Endothelial cell of umbilical vein (primary cell): ENCODE data around the gene ZBTB20. TPM values are rescaled to one million over a fixed set of nuclear protein-coding genes. Genes with fewer than 3 reads are reported as not detected.

ENCODE experiments used
- BruUV-seq: library from RNA; stranded (reverse); fragments of 400-500 nt; replicated peaks from 2 replicates; lab custom pipeline; 2021; lab: Mats Ljungman, UMichigan
- CTCF ChIA-PET: fragments of 300-600, 350-600 bp; sonication (Branson Sonifier 250); formaldehyde crosslinking; loops from one replicate; lab custom pipeline; 2021; ENCODE audit warnings: antibody characterized with exemption, inconsistent platforms; lab: Charles Lee
- POLR2A ChIA-PET: fragments of 300-600, 350-600 bp; sonication (Branson Sonifier 250); formaldehyde crosslinking; loops from one replicate; lab custom pipeline; 2021; ENCODE audit warnings: antibody characterized with exemption, inconsistent platforms; lab: Charles Lee
- DNase-seq: peaks from one replicate; pipeline ENCODE4 v3.0.0-alpha.2; 2011; ENCODE audit warnings: low read depth, low spot score
- FAIRE-seq: peaks from 2 replicates; lab custom pipeline; 2011; peaks lifted over from hg19 to GRCh38; lab: Jason Lieb, UNC
- H2AFZ ChIP-seq: 2 replicates; pipeline ENCODE4 v1.6.0; 2012; ENCODE audit warnings: low read depth, low read length, control low read depth, inconsistent platforms
- H3K27ac ChIP-seq: 2 replicates; pipeline ENCODE4 v1.5.1; 2011; ENCODE audit warnings: low read depth, mild to moderate bottlenecking, control low read depth, low read length, moderate library complexity; ENCODE audit not compliant: insufficient read depth
- H3K27me3 ChIP-seq, 2 experiments: 2 replicates each; pipeline versions ENCODE4 v1.6.0 to v1.6.1; 2011; ENCODE audit warnings: low read length in 2 of 2, mixed read lengths in 1 of 2; ENCODE audit not compliant: control insufficient read depth in 2 of 2, insufficient read depth in 2 of 2
- H3K36me3 ChIP-seq, 2 experiments: 2 replicates in 1 of 2; 3 replicates in 1 of 2; pipeline ENCODE4 v1.5.1; 2011; ENCODE audit warnings: low read length in 2 of 2, mild to moderate bottlenecking in 1 of 2, moderate library complexity in 1 of 2; ENCODE audit not compliant: control insufficient read depth in 2 of 2, insufficient read depth in 2 of 2; ENCODE audit errors: extremely low read depth in 1 of 2
- H3K4me1 ChIP-seq: 3 replicates; pipeline ENCODE4 v1.5.1; 2011; ENCODE audit warnings: mild to moderate bottlenecking, low read length; ENCODE audit not compliant: control insufficient read depth, insufficient read depth; ENCODE audit errors: extremely low read depth
- H3K4me2 ChIP-seq: 2 replicates; pipeline ENCODE4 v1.6.1; 2011; ENCODE audit warnings: low read length, control low read depth, mixed read lengths; ENCODE audit not compliant: insufficient read depth
- H3K4me3 ChIP-seq, 3 experiments: fragments of 200-600 bp in 1 of 3; sonication (generic), shearing (Covaris generic) in 1 of 3; replicated peaks in 1 of 3; 2 replicates each; pipeline ENCODE4 v1.5.1; 2011 to 2016; ENCODE audit warnings: control low read depth in 3 of 3, low read length in 3 of 3, mild to moderate bottlenecking in 2 of 3, inconsistent platforms in 1 of 3, low read depth in 1 of 3, moderate library complexity in 1 of 3; ENCODE audit not compliant: insufficient read depth in 1 of 3
- H3K79me2 ChIP-seq: 2 replicates; pipeline ENCODE4 v1.6.0; 2012; ENCODE audit warnings: low read length, inconsistent platforms; ENCODE audit not compliant: control insufficient read depth, insufficient read depth
- H3K9ac ChIP-seq: replicated peaks from 2 replicates; pipeline ENCODE3; 2011; ENCODE audit warnings: low read length, control low read depth; ENCODE audit not compliant: insufficient read depth; ENCODE audit errors: extremely low read depth
- H3K9me1 ChIP-seq: replicated peaks from 3 replicates; pipeline ENCODE4 v1.6.0; 2011; ENCODE audit warnings: mild to moderate bottlenecking, low read length; ENCODE audit not compliant: control insufficient read depth, insufficient read depth; ENCODE audit errors: extremely low read depth
- H3K9me3 ChIP-seq: replicated peaks from 2 replicates; pipeline ENCODE4 v1.5.1; 2012; ENCODE audit warnings: low read length, inconsistent platforms; ENCODE audit not compliant: control insufficient read depth, insufficient read depth
- H4K20me1 ChIP-seq: replicated peaks from 2 replicates; pipeline ENCODE3; 2011; ENCODE audit warnings: mild to moderate bottlenecking, low read length; ENCODE audit not compliant: control insufficient read depth, insufficient read depth; ENCODE audit errors: extremely low read depth
- CTCF ChIP-seq, 2 donors: IDR thresholded peaks; 1 replicate in 1 of 2; 2 replicates in 1 of 2; pipeline ENCODE4 v1.5.1; 2011; ENCODE audit warnings: low read length in 2 of 2, mild to moderate bottlenecking in 2 of 2, moderate library complexity in 2 of 2, control low read depth in 1 of 2, inconsistent platforms in 1 of 2, low read depth in 1 of 2; ENCODE audit not compliant: insufficient read depth in 1 of 2; ENCODE audit errors: extremely low read depth in 1 of 2
- EZH2 ChIP-seq: IDR thresholded peaks from 2 replicates; pipeline ENCODE4 v1.6.1; 2012; ENCODE audit warnings: borderline replicate concordance, low read depth, mild to moderate bottlenecking, moderate library complexity, low read length, inconsistent platforms; ENCODE audit not compliant: severe bottlenecking
- FOS ChIP-seq: IDR thresholded peaks from 2 replicates; pipeline ENCODE4 v1.6.1; 2011; ENCODE audit warnings: mild to moderate bottlenecking, low read length, moderate library complexity, borderline replicate concordance; ENCODE audit not compliant: insufficient read depth
- GATA2 ChIP-seq: IDR thresholded peaks from 2 replicates; pipeline ENCODE4 v1.7.0; 2011; ENCODE audit warnings: low read depth, mild to moderate bottlenecking, moderate library complexity, mixed read lengths, low read length; ENCODE audit not compliant: insufficient read length, insufficient read depth
- JUN ChIP-seq: IDR thresholded peaks from 2 replicates; pipeline ENCODE4 v1.6.1; 2011; ENCODE audit warnings: borderline replicate concordance, low read depth; ENCODE audit not compliant: insufficient read length, insufficient read depth
- MAX ChIP-seq: IDR thresholded peaks from 2 replicates; pipeline ENCODE4 v1.6.1; 2011; ENCODE audit not compliant: insufficient read depth, insufficient read length
- MYC ChIP-seq: IDR thresholded peaks from one replicate; pipeline ENCODE4 v1.6.1; 2011; ENCODE audit warnings: mild to moderate bottlenecking, low read depth, low read length
- POLR2A ChIP-seq: IDR thresholded peaks from 2 replicates; pipeline ENCODE4 v1.6.1; 2012; ENCODE audit warnings: low read depth, mild to moderate bottlenecking, control low read depth, low read length
- POLR2AphosphoS5 ChIP-seq: IDR thresholded peaks from 2 replicates; pipeline ENCODE4 v1.6.1; 2012; ENCODE audit warnings: low read depth, mild to moderate bottlenecking, control low read depth, low read length, moderate library complexity; ENCODE audit not compliant: insufficient read depth
- dilution Hi-C: fragments of 300-500 bp; cut with MboI; formaldehyde crosslinking; loops from one replicate; pipeline ENCODE4 v1.15.0; 2019; ENCODE audit warnings: low sequenced_read_pairs; ENCODE audit not compliant: extremely low pct_ligation_motif_present
- intact Hi-C: fragments of 100-400 bp; cut with micrococcal nuclease; formaldehyde crosslinking; loops from one replicate; pipeline ENCODE4 v1.10.0; 2022
- polyA plus RNA-seq, 4 experiments: library from polyadenylated mRNA; depleted of rRNA in 3 of 4; stranded (reverse) in 3 of 4; unstranded in 1 of 4; fragments of >200 nt; gene quantifications; 2 replicates each; pipeline versions ENCODE4 v1.2.1 to v1.2.3, GENCODE V29; 2011 to 2012; ENCODE audit warnings: missing spikeins in 1 of 4
- total RNA-seq: library from RNA; stranded (reverse); gene quantifications from 2 replicates; pipeline ENCODE4 v1.2.3, GENCODE V29; 2021

Gene ZBTB20
- total and polyA plus RNA-seq, 2 donors (not counting 3 experiments of a cell fraction or from before 2014, with no cell fraction given): 2.1 to 20.5 TPM

GRCh38 chr3:114668099-114668498 is 479.0 kb downstream of the ZBTB20 start:
- Histone ChIP-seq H3K9ac (no peak overlapping the region), H2AFZ (no peak overlapping the region)
- dilution Hi-C loops: no loop called here

More at GRCh38 chr3:114668099-114668498, 479.0 kb downstream of the ZBTB20 start:
- no peaks in the 10 kb centered on the region for H3K9me3 ChIP-seq
- no peak for DNase-seq
- H3K27ac ChIP-seq: no peak overlapping the region
- no TSS peak for BruUV-seq
- ChIA-PET POLR2A (no interaction called here), CTCF (no interaction called here)
- H3K36me3 ChIP-seq: no peaks in the 10 kb centered on the region
- no peaks in the 10 kb centered on the region for H3K27me3 ChIP-seq
- no peak for FAIRE-seq
- intact Hi-C loops: no loop called here
- no peak overlapping the region for H3K4me3 ChIP-seq
- no peak for TF ChIP-seq GATA2
- TF ChIP-seq CTCF (IDR thresholded peaks at IDR 0.05; ENCODE audit: extremely low read depth in 1 of 2, insufficient read depth in 1 of 2, low read depth in 1 of 2, low read length in 2 of 2): no peak
- no peak for TF ChIP-seq MYC
- no peak for TF ChIP-seq FOS
- no peak for TF ChIP-seq POLR2A
- no peak for TF ChIP-seq MAX
- TF ChIP-seq EZH2: no peak
- no peak for TF ChIP-seq JUN
- TF ChIP-seq POLR2AphosphoS5: no peak
- no peak overlapping the region for H3K4me2 ChIP-seq
- H3K4me1 ChIP-seq: peaks cover 4% of the 10 kb centered on the region
- no peaks in the 10 kb centered on the region for H3K9me1 ChIP-seq
- no peaks in the 10 kb centered on the region for H3K79me2 ChIP-seq
- H4K20me1 ChIP-seq: no peaks in the 10 kb centered on the region
